ENCODE data around the gene SLC35F3. TPM values are rescaled to one million over a fixed set of nuclear protein-coding genes. Genes with fewer than 3 reads are reported as not detected.

The SLC35F3 gene
- total and polyA plus RNA-seq, 3 donors from 2014 or later = 0.43 to 0.87 (median 0.47) TPM

DNA sequence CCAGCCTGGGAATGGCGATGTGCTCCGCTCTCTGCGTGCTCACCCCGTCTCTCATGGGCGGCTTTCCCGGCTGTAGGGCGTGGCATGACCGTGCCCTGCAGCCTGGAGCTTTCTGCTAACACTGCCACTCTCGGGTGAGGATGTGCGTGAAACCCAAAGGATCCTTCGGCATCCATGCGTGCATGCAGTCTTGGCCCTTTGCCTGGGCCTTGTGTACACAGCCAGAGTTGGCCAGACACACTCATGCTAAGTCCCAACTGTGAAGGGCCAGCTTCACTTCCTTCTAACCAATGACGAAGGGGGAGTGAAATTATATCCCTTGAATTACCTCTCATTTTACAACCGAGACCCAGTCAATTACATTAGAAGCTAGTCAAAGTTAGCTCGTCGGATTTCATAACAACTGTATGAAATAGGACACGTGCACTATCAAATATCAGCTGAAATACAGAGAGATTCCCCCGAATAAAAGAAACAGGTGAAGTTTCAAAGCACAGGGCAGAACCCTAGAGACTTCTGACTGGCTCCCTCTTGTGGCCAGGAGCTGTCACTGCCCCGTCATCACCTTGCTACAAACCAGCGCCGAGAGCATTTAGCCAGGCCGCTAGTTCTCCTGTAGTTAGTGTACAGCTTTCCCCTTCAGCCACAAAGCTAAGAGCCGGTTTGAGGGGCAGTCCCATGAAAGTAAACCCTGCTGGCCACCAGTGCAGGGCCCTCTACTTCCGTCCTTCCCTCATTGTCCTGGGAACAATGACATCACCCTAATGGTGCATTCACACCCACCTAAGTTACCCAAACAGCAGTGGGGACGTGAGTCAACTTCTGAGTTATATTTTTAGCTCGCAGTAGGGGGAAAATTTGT is 405.4 kb downstream of the SLC35F3 start:
- no peak overlapping the region for H3K27ac ChIP-seq
- TF ChIP-seq, protein P1, sequence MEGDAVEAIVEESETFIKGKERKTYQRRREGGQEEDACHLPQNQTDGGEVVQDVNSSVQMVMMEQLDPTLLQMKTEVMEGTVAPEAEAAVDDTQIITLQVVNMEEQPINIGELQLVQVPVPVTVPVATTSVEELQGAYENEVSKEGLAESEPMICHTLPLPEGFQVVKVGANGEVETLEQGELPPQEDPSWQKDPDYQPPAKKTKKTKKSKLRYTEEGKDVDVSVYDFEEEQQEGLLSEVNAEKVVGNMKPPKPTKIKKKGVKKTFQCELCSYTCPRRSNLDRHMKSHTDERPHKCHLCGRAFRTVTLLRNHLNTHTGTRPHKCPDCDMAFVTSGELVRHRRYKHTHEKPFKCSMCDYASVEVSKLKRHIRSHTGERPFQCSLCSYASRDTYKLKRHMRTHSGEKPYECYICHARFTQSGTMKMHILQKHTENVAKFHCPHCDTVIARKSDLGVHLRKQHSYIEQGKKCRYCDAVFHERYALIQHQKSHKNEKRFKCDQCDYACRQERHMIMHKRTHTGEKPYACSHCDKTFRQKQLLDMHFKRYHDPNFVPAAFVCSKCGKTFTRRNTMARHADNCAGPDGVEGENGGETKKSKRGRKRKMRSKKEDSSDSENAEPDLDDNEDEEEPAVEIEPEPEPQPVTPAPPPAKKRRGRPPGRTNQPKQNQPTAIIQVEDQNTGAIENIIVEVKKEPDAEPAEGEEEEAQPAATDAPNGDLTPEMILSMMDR (IDR thresholded peaks at IDR 0.05) = peak; percentile 23 to 84 (median 49)
- TF ChIP-seq POLR2A (IDR thresholded peaks at IDR 0.05) = no peak
- no peaks in the 10 kb centered on the region for H3K9me3 ChIP-seq
- no peaks in the 10 kb centered on the region for H3K36me3 ChIP-seq (ENCODE audit: low read depth, missing control alignments)
- no peaks in the 10 kb centered on the region for H3K4me1 ChIP-seq
- intact Hi-C loops (cut with DNase I; ENCODE audit: low total_unique reads) = no loop called here
- peak; percentile 81 for DNase-seq
- H3K4me3 ChIP-seq = no peak overlapping the region
- no peaks in the 10 kb centered on the region for H3K27me3 ChIP-seq
- WGBS, 2 donors = 29 to 43% methylated on average over 23 to 26 of the region's 26 CpGs

DNA sequence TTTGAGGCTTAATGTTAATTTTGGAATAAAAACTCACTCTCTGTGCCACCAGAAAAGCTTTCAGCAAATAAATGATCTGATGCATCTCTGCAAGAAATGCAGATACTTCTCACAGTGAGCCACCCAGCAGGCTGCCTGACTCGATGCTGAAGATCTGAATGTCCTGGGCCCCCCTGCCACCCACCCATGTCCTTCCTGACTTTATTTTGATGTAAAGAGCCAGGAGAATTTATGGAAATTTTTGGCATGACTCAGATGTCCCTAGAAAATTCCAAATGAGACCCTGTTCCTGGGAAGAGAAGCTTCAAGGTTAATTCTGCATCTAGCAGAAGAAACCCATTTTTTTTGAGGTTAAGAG is 406.0 kb downstream of the SLC35F3 start:
- WGBS, 2 donors = 45 to 53% methylated on average over 1 of the region's 1 CpG
- H3K36me3 ChIP-seq (ENCODE audit: low read depth, missing control alignments) = no peaks in the 10 kb centered on the region
- H3K4me3 ChIP-seq = no peak overlapping the region
- no peaks in the 10 kb centered on the region for H3K4me1 ChIP-seq
- H3K9me3 ChIP-seq = no peaks in the 10 kb centered on the region
- H3K27ac ChIP-seq = no peak overlapping the region
- no peaks in the 10 kb centered on the region for H3K27me3 ChIP-seq
- intact Hi-C loops (cut with DNase I; ENCODE audit: low total_unique reads) = no loop called here
- TF ChIP-seq, protein P1 (IDR thresholded peaks at IDR 0.05) = no peak
- TF ChIP-seq POLR2A (IDR thresholded peaks at IDR 0.05) = no peak
- no peak for DNase-seq

DNA sequence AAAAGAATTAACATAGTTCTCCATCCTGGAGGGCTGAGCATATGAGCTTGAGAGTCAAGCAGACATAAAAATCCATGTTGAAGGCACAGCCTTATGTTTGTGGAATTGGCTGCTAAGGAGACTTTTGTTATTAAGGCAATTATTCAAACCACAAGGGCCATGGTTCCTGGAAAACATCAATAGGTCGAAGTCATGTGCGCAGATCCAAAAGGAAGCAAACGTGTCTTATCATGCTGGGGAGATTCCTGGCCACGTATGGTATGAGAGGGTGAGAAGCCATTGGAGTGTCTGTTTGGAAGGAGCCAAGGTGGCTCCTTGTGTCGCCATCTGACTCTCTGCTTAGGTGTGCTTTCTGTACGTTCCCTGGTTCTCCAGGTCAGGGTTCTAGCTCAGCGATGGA is 406.9 kb downstream of the SLC35F3 start:
- Histone ChIP-seq H3K36me3 (ENCODE audit: low read depth, missing control alignments) (no peaks in the 10 kb centered on the region), H3K27ac (no peak overlapping the region), H3K27me3 (no peaks in the 10 kb centered on the region), H3K9me3 (no peaks in the 10 kb centered on the region), H3K4me3 (no peak overlapping the region), H3K4me1 (no peaks in the 10 kb centered on the region)
- 83 to 89% methylated on average over 7 of the region's 7 CpGs for WGBS, 2 donors
- no peak for DNase-seq
- TF ChIP-seq POLR2A (IDR thresholded peaks at IDR 0.05) = no peak
- TF ChIP-seq, protein P1 (IDR thresholded peaks at IDR 0.05) = no peak
- intact Hi-C loops (cut with DNase I; ENCODE audit: low total_unique reads) = no loop called here

DNA sequence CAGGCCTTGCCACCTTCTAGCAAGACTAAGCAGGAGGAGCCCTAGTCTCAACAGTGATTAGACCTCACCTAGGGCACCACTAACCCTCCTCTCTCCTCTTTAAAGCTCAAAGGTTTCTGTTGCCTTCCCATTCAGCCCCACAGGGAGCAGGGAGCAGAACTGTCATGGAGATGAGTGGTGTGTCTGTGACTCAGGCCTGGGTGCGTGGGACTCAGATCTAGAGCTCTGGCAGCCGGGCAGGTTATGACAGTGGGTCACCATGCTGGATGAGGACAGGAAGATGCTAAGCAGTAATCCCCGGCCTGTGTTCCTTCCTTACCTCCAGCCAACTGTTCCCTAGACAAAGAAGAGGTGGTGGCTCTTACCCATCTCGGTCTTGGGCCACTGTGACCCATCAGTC is 408.7 kb downstream of the SLC35F3 start:
- no peaks in the 10 kb centered on the region for H3K36me3 ChIP-seq (ENCODE audit: low read depth, missing control alignments)
- TF ChIP-seq, protein P1 (IDR thresholded peaks at IDR 0.05) = no peak
- TF ChIP-seq POLR2A (IDR thresholded peaks at IDR 0.05) = no peak
- 93 to 96% methylated on average over 3 to 4 of the region's 4 CpGs for WGBS, 2 donors
- H3K27ac ChIP-seq = no peak overlapping the region
- no peaks in the 10 kb centered on the region for H3K27me3 ChIP-seq
- no peaks in the 10 kb centered on the region for H3K4me1 ChIP-seq
- no peak overlapping the region for H3K4me3 ChIP-seq
- no peak for DNase-seq
- no peaks in the 10 kb centered on the region for H3K9me3 ChIP-seq
- intact Hi-C loops (cut with DNase I; ENCODE audit: low total_unique reads) = no loop called here

DNA sequence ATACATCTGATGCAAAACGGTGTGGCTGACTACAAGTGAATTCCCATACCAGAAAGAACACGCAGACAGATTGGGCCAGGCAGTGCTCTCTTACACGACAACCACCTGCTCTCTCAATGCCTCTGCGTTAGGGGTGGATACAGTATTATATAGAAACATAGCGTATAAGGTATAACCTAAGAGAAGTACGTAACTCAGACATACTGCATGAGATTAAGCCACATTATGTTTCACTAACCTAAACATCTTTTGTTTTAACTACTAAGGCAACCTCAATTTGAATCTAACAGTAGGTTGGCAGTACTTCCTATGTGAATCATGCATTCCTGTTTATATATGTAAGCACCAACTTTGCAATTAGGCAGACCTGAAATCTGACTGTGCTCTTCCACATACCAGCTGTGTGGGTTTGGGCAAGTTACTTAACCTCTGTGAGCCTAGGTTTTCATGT is 410.6 kb downstream of the SLC35F3 start:
- Histone ChIP-seq H3K27ac (no peak overlapping the region), H3K27me3 (no peaks in the 10 kb centered on the region), H3K4me1 (no peaks in the 10 kb centered on the region), H3K36me3 (ENCODE audit: low read depth, missing control alignments) (no peaks in the 10 kb centered on the region), H3K4me3 (no peak overlapping the region), H3K9me3 (no peaks in the 10 kb centered on the region)
- intact Hi-C loops (cut with DNase I; ENCODE audit: low total_unique reads) = no loop called here
- TF ChIP-seq POLR2A (IDR thresholded peaks at IDR 0.05) = no peak
- TF ChIP-seq, protein P1 (IDR thresholded peaks at IDR 0.05) = no peak
- no peak for DNase-seq
- WGBS, 2 donors = 66 to 67% methylated on average over 6 of the region's 6 CpGs
